UCSD-AML1 (cell line): Measurements from ENCODE around the gene CEACAM16.

Source experiments
- DNase-seq: peaks from one replicate; lab custom pipeline; 2025; ENCODE audit not compliant: unreplicated experiment; lab: John Stamatoyannopoulos, UW

Gene CEACAM16

GRCh38 chr19:44723299-44723951 lies 24.5 kb downstream of the CEACAM16 start:
- DNase-seq = no peak

GRCh38 chr19:44723952-44724319 lies 25.0 kb downstream of the CEACAM16 start:
- peak; percentile 88 for DNase-seq

- peak; percentile 25 for DNase-seq
Observed at GRCh38 chr19:44725251-44725650, 26.3 kb downstream of the CEACAM16 start.

- DNase-seq = no peak
Observed at GRCh38 chr19:44725684-44726083, 26.7 kb downstream of the CEACAM16 start.

GRCh38 chr19:44726465-44726864 lies 27.5 kb downstream of the CEACAM16 start:
- no peak for DNase-seq

GRCh38 chr19:44728178-44728577 lies 29.2 kb downstream of the CEACAM16 start:
- DNase-seq = peak; percentile 28

- DNase-seq = no peak
Observed at GRCh38 chr19:44729516-44730033, 30.6 kb downstream of the CEACAM16 start.

GRCh38 chr19:44731081-44731480 lies 32.1 kb downstream of the CEACAM16 start:
- no peak for DNase-seq

GRCh38 chr19:44731622-44732021 lies 32.7 kb downstream of the CEACAM16 start:
- DNase-seq = no peak

- peak; percentile 23 for DNase-seq
Observed at GRCh38 chr19:44732235-44733014, 33.5 kb downstream of the CEACAM16 start.

- DNase-seq = no peak
Observed at GRCh38 chr19:44734357-44734756, 35.4 kb downstream of the CEACAM16 start.

- no peak for DNase-seq
Observed at GRCh38 chr19:44735011-44735410, 36.1 kb downstream of the CEACAM16 start.

GRCh38 chr19:44737238-44738071 lies 38.5 kb downstream of the CEACAM16 start:
- DNase-seq = no peak

GRCh38 chr19:44738136-44738535 lies 39.2 kb downstream of the CEACAM16 start:
- DNase-seq = no peak

- DNase-seq = no peak
Observed at GRCh38 chr19:44738603-44739558, 39.9 kb downstream of the CEACAM16 start.

- no peak for DNase-seq
Observed at GRCh38 chr19:44740351-44740824, 41.4 kb downstream of the CEACAM16 start.

- no peak for DNase-seq
Observed at GRCh38 chr19:44741258-44741731, 42.3 kb downstream of the CEACAM16 start.

GRCh38 chr19:44741841-44742329 lies 42.9 kb downstream of the CEACAM16 start:
- DNase-seq = peak; percentile 88

- no peak for DNase-seq
Observed at GRCh38 chr19:44742330-44743061, 43.5 kb downstream of the CEACAM16 start.
